ENCODE results near the gene MED15.
"Not testable (repeated sequence)": the region's sequence is repeated elsewhere in the genome, so short reads cannot be mapped to it uniquely, and the experiment has no call there.

MED15 gene

DNA sequence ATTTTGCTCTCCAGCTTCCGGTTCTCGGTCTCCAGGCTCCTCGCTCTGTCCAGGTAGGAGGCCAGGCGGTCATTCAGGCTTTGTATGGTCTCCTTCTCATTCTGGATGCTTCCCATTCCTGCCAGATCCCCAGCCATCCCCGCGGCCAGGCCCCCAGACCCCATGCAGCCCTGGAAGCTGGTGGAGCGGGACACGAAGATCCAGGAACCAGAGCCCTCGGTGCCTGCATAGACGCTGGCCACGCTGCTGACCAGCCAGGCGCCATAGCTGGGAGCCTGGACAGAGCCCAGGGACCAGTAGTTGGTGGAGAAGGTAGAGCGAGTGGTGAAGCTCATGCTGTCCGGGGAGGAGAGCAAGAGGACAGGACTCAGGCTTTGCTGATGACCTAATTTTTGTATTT lies 23.6 kb upstream of the MED15 start:
- no peak for DNase-seq

DNA sequence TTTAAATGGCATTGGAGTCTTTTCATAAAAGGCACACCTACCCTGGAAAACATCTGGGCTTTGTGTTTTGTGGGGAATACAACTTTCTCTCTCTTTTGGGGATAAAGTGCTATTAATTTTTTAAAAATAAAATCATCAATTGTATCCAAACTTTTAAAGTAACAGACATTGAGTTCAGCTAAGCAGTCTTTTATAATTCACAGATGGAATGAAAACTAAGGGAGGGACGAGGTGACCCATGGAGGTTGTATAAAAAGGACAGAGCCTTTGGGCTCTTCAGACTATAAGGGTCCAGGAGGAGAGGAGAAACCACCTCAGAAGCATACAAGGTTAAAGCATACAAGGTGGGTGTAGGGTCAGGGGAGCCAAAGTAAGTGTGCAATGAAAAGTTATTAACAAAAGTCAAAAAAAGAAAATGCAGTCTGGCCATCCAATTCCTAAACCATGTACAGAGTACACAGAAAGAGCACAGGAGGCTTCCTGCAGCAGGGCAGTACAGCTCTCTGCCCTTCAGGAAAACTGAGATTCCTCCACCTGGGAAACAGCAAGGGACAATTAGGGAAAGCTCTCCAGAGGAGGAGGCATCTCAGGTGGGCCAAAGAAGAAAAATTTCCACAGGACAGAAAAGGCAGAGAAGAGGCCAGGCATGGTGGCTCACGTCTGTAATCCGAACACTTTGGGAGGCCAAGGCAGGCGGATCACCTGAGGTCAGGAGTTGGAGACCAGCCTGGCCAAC lies 22.3 kb upstream of the MED15 start:
- no peak for DNase-seq

GRCh38 chr22:20486229-20486628 lies 21.2 kb upstream of the MED15 start:
- no peak for DNase-seq

DNA sequence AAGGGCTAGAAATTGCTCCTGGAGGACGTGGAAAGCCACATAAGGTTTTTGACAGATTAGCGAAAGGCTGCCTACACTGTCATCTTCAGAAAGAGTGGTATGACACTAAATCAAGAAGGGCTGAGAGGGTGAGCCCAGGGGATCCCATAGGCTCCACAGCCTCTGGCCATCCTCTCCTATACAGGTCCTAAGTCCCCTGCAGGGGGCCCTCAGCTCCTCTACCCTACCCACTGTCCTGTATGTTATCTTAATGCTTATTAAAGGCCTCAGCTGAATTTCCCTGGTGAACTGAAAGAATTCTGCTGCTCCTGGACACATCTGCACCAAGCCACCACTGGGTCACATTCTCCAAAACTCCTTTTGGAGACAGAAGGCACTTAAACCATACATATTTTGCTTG lies 19.7 kb upstream of the MED15 start:
- no peak for DNase-seq

GRCh38 chr22:20488946-20489345 lies 18.5 kb upstream of the MED15 start:
- no peak for DNase-seq

GRCh38 chr22:20490183-20490940 lies 17.0 kb upstream of the MED15 start:
- DNase-seq, result no peak

- no peak for DNase-seq
Measured at GRCh38 chr22:20490941-20491307, 16.5 kb upstream of the MED15 start.

DNA sequence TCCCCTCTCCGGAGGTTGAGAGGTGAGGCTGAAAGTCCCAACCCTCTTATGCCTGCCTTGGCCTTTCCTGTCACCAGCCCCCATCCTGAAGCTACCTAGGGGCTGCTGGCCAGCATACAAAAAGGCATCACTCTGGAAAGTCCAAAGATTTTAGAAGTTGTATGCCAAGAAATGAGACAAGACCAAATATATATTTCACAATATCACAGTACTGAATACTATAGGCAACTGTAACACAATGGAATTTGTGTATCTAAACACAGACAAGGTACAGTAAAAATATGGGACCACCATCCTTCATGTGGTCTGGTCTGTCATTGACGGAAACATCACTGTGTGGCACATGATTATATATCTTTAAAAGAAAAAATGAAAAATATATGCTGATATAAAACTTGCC lies 16.1 kb upstream of the MED15 start:
- DNase-seq, result no peak

- DNase-seq, result peak; percentile 13
Measured at GRCh38 chr22:20494978-20495860, 12.2 kb upstream of the MED15 start, which contains the start of gene KLHL22. Gene KLHL22, minus strand, starts transcription at chr22:20495795. Its CDS starts 6,584 bp downstream, at chr22:20489211.

- peak; percentile 92 for DNase-seq
Measured at GRCh38 chr22:20495861-20496681, 11.3 kb upstream of the MED15 start.

- no peak for DNase-seq
Measured at GRCh38 chr22:20497426-20497825, 10.0 kb upstream of the MED15 start.

DNA sequence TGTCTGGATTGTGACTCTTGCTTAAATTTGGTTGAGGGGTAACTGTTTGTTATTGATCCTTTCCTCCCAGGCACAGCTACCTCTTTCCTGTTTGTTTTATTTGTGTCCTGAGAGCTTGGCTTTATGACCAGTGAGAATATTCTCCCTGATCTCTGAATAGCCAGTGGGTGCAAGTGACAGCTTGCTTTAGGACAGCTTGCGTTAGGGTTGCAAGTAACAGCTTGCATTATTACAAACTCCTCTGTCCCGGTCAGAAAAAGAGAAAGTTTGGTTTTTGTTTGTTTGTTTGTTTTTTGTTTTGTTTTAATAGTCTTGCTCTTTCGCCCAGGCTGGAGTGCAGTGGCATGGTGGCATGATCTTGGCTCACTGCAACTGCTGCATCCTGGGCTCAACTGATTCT lies 8.5 kb upstream of the MED15 start:
- no peak for DNase-seq

- DNase-seq, result no peak
Measured at GRCh38 chr22:20499769-20500168, 7.6 kb upstream of the MED15 start.

DNA sequence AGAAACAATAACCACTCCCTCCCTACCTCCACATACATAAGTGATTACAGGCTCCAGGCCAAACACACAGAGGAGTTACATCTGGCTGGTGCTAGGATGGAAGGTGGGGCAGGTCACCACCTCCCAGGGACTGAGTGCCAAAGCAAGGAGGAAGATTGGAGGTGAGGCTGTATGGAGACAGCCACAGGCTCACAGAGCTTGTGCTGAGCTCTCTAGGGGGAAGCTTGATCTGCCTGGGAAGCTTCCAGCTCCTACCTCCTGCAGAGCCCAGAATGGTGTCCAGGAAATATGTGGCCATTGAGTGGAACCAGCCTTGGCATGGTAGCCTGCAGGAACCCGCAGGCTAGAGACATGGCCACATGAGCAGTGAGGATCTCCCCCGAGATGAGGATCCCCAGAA lies 3.6 kb upstream of the MED15 start:
- no peak for DNase-seq

DNA sequence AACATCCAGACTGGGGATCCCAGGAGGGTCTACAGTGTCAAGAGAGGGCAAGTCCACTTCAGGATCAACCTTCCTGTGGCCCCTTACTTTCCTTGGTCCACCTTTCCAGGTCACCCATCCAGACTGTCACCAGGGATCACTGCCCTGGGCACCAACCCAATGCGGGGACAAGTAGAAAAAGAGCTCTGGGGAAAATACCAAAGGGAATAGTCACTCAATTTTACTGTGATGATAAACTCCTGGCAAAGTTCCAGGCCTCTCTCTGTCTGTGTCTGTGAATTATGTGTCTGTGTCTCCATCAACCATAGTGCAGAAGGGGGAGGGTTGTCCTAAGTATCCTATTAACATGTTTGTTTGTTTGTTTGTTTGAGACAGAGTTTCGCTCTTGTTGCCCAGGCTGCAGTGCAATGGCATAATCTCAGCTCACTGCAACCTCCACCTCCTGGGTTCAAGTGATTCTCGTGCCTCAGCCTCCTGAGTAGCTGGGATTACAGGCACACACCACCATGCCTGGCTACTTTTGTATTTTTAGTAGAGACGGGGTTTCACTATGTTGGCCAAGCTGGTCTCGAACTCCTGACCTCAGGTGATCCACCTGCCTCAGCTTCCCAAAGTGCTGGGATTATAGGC lies 3.0 kb upstream of the MED15 start:
- not testable (repeated sequence) for DNase-seq

DNA sequence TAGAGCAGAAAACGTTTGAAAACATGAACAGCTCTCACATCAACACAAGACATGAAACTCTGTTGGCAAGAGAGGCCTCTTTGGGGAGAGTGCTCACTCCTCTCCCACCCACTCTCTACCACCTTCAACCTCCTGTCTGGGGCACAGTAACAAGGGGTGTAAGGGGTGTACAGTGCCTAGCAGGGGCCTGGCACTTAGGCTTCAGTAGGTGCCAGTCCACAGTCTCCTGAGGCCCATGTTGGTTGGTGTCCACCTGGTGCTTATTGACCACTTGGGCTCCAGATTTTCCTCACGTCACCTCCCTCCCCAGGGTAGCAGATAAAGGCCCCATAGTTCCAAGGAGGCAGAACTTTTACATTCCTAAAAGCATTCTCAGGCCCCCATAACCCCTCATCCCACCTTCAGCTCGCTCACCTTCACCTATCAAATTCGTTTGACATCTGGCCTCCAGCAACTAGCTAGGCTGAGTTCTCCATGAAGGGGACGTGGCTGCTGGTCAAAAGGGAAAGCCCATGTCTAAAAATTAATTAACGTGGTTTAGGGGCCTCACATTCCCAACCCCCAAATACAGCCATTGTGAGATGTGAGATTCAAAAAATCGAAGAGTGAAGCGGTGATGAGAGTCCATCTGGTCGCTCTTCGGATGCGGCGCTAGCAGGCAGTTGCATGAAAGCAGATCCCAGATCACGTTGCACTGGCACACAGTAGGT lies 712 bp upstream of the MED15 start:
- DNase-seq, result no peak

- not testable (repeated sequence) for DNase-seq
Measured at GRCh38 chr22:20508067-20508755, 801 bp downstream of the MED15 start.

- no peak for DNase-seq
Measured at GRCh38 chr22:20508815-20509271, 1.4 kb downstream of the MED15 start.

DNA sequence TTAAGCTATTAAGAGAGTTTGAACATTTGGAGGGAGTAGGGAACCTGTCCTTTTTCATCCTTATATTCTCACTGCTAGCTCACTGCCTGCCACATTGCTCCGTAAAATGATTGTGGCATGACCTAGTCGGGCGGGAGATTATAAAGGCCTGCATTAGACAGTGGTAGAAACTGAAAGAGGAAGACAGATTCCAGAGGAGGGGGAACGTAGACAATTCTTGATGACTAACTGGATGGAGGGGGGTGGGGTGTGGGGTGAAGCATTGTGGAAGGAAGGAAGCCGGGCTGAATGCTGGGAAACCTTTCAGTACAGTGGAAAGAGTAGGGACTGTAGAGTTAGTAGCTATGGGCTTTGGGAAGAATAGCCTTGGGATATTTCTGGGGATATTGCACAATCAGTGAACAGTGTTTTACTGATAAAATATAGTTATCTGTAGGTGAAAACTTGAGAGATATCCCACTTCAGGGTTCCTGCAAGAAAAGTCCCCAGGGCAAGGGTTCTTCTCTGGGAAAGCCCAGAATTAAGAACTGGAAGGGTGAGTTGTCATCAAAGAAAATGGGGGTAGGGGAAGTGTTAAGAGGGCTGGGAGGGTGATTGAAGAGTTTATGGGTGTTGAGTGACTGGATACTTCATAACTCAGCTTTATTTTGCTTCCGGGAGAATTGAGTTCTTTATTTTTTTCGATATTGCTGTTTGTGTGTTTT lies 2.1 kb downstream of the MED15 start:
- peak; percentile 53 for DNase-seq
